Mammary epithelial cell (primary cell): ENCODE data around the gene SLPI.

Experiments used
- CTCF ChIP-seq, 2 donors: IDR thresholded peaks in 1 of 2; conservative IDR thresholded peaks in 1 of 2; 2 replicates each; pipeline ENCODE4 v1.5.1; 2011 to 2012; ENCODE audit warnings: inconsistent platforms in 2 of 2, low read length in 2 of 2, mild to moderate bottlenecking in 2 of 2, control low read depth in 1 of 2, low read depth in 1 of 2; ENCODE audit not compliant: insufficient read depth in 1 of 2; ENCODE audit errors: extremely low read depth in 1 of 2
- EZH2 ChIP-seq: IDR thresholded peaks from 2 replicates; pipeline ENCODE4 v1.6.1; 2012; ENCODE audit warnings: low read length, inconsistent platforms, borderline replicate concordance

GRCh38 chr20:45223136-45223535 is 31.2 kb downstream of the SLPI start:
- TF ChIP-seq CTCF (conservative IDR thresholded peaks at IDR 0.05 in 1 of 2, IDR thresholded peaks at IDR 0.05 in 1 of 2; ENCODE audit: extremely low read depth in 1 of 2, insufficient read depth in 1 of 2, low read depth in 1 of 2, low read length in 2 of 2) (no peak), EZH2 (no peak)
